Measurements from ENCODE around the gene ATP13A3. TPM values are rescaled to one million over a fixed set of nuclear protein-coding genes. Genes with fewer than 3 reads are reported as not detected.

Gene ATP13A3
- total and polyA plus RNA-seq, 2 of the 4 experiments (the other 2 are of a cell fraction) = 48.1 to 154 TPM

- ATAC-seq (ENCODE audit: low read depth) (peak; percentile 21), DNase-seq (no peak)
- Histone ChIP-seq H3K9me3 (ENCODE audit: control insufficient read depth, insufficient read depth, low read length) (no peaks in the 10 kb centered on the region; the same call in 1 of the 2 replicates), H3K4ac (ENCODE audit: low read depth, low read length) (no peak overlapping the region), H2BK15ac (ENCODE audit: low read depth, low read length) (no peak overlapping the region), H2AK5ac (ENCODE audit: low read depth, low read length) (no peak overlapping the region), H3K9me1 (ENCODE audit: insufficient read depth, low read length) (0 out of 2 replicates have a peak, but pooled peaks cover 3% of the 10 kb centered on the region), H3K27me3 (ENCODE audit: control insufficient read depth, insufficient read depth, low read length) (peaks cover 14% of the 10 kb centered on the region; the same call in 1 of the 2 replicates), H3K4me3 (ENCODE audit: insufficient read depth, low read depth, low read length) (0 out of 2 replicates have a peak overlapping the region, but pooled peaks have one; percentile 7), H3K27ac (ENCODE audit: insufficient read depth, low read length) (no peak overlapping the region), H2AFZ (replicated peaks; ENCODE audit: low read length, poor library complexity) (peak overlapping the region; percentile 72), H3K56ac (ENCODE audit: extremely low read depth, insufficient read depth, low read length) (no peak overlapping the region), H3K9ac (ENCODE audit: low read depth, low read length) (no peak overlapping the region), H4K5ac (ENCODE audit: low read depth, low read length) (no peak overlapping the region; the same call in 1 of the 2 replicates), H3K23ac (ENCODE audit: low read depth, low read length) (peak overlapping the region; percentile 7; the same call in 1 of the 2 replicates), H3K18ac (ENCODE audit: low read depth, low read length) (no peak overlapping the region), H4K20me1 (ENCODE audit: insufficient read depth, low read length) (no peaks in the 10 kb centered on the region; the same call in 1 of the 2 replicates), H2BK120ac (ENCODE audit: low read depth, low read length) (no peak overlapping the region), H2BK20ac (ENCODE audit: low read depth, low read length) (no peak overlapping the region), H3K14ac (replicated peaks; ENCODE audit: low read depth, low read length) (no peak overlapping the region), H4K8ac (ENCODE audit: low read depth in 2 of 2, low read length in 2 of 2) (no peak overlapping the region), H3K36me3 (ENCODE audit: control insufficient read depth, insufficient read depth, low read length) (no peaks in the 10 kb centered on the region), H2AK9ac (replicated peaks; ENCODE audit: low read depth, low read length, poor library complexity) (no peak overlapping the region), H2BK5ac (ENCODE audit: low read depth, low read length, poor library complexity, severe bottlenecking) (no peak overlapping the region), H4K91ac (ENCODE audit: insufficient read depth, low read depth, low read length) (no peak overlapping the region), H3K4me2 (ENCODE audit: low read depth, low read length) (peak overlapping the region; percentile 57; the same call in 1 of the 2 replicates), H3K4me1 (ENCODE audit: control insufficient read depth, insufficient read depth, low read length) (peaks cover 9% of the 10 kb centered on the region), H3K79me1 (ENCODE audit: low read depth in 1 of 2, low read length in 2 of 2) (no peaks in the 10 kb centered on the region)
- WGBS, 2 experiments (ENCODE audit: extremely low coverage in 2 of 2, insufficient read length in 1 of 2) = 29% methylated on average over 14 of the region's 38 CpGs; no CpG with 5 or more reads in 1 of the 2 experiments
- dilution Hi-C loops (cut with HindIII; ENCODE audit: low sequenced_read_pairs, unreplicated experiment) = no loop called here
- no TSS peak for BruUV-seq (replicated peaks)
- TF ChIP-seq, protein P1, sequence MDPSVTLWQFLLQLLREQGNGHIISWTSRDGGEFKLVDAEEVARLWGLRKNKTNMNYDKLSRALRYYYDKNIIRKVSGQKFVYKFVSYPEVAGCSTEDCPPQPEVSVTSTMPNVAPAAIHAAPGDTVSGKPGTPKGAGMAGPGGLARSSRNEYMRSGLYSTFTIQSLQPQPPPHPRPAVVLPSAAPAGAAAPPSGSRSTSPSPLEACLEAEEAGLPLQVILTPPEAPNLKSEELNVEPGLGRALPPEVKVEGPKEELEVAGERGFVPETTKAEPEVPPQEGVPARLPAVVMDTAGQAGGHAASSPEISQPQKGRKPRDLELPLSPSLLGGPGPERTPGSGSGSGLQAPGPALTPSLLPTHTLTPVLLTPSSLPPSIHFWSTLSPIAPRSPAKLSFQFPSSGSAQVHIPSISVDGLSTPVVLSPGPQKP (IDR thresholded peaks at IDR 0.05; ENCODE audit: borderline replicate concordance, low read depth, low read length) = no peak
- TF ChIP-seq MAFK (IDR thresholded peaks at IDR 0.05; ENCODE audit: low read depth, low read length) = no peak
- no peak for TF ChIP-seq RAD21 (IDR thresholded peaks at IDR 0.05; ENCODE audit: low read length)
- no peak for TF ChIP-seq FOS (IDR thresholded peaks at IDR 0.05; ENCODE audit: low read depth, low read length)
- no peak for TF ChIP-seq SMC3 (IDR thresholded peaks at IDR 0.05; ENCODE audit: low read depth, low read length)
- TF ChIP-seq USF2 (IDR thresholded peaks at IDR 0.05; ENCODE audit: low read depth, low read length) = no peak
- TF ChIP-seq BHLHE40 (IDR thresholded peaks at IDR 0.05; ENCODE audit: low read depth, low read length) = no peak
- TF ChIP-seq RCOR1 (IDR thresholded peaks at IDR 0.05; ENCODE audit: insufficient replicate concordance, low read length) = no peak
- TF ChIP-seq NFE2L2 (IDR thresholded peaks at IDR 0.05; ENCODE audit: low read depth, low read length) = no peak
- no peak for TF ChIP-seq MXI1 (IDR thresholded peaks at IDR 0.05; ENCODE audit: borderline replicate concordance, low read depth, low read length)
- TF ChIP-seq CEBPB (IDR thresholded peaks at IDR 0.05; ENCODE audit: low read depth, low read length) = no peak
- ChIA-PET POLR2A (ENCODE audit: unreplicated experiment) (no interaction called here), CTCF (interaction anchor here (0.6 to 1.8 kb wide), 3 partner anchors 24 to 54 kb away, joined by 3 to 5 read pairs (median 3); no protein-coding TSS in a partner anchor)
- in situ Hi-C loops (cut with MboI; ENCODE audit: low sequenced_read_pairs) = no loop called here
- intact Hi-C loops (cut with micrococcal nuclease) = no loop called here
Observed at GRCh38 chr3:194397757-194398312, 89.0 kb downstream of the ATP13A3 start.

Measured in IMR-90 (cell line).